ENCODE measurements around the gene HOXC10.

Gene HOXC10

GRCh38 chr12:53950437-53950773 is 34.5 kb upstream of the HOXC10 start:
- Histone ChIP-seq H3K4me1 (ENCODE audit: insufficient read depth, low read length, poor library complexity, severe bottlenecking) (peaks cover 1% of the 10 kb centered on the region), H3K36me3 (ENCODE audit: insufficient read depth, low read length) (no peaks in the 10 kb centered on the region), H3K9ac (ENCODE audit: low read depth, low read length, poor library complexity, severe bottlenecking) (no peak overlapping the region), H3K9me3 (ENCODE audit: insufficient read depth, low read depth, low read length) (no peaks in the 10 kb centered on the region), H3K79me2 (ENCODE audit: insufficient read depth, low read length) (no peaks in the 10 kb centered on the region), H3K9me2 (replicated peaks; ENCODE audit: low read depth, low read length) (no peaks in the 10 kb centered on the region), H4K20me1 (ENCODE audit: insufficient read depth, low read length, poor library complexity, severe bottlenecking) (no peaks in the 10 kb centered on the region), H3K4me2 (ENCODE audit: low read depth, low read length, poor library complexity, severe bottlenecking) (no peak overlapping the region), H3K4me3 (ENCODE audit: low read length, poor library complexity, severe bottlenecking) (no peak overlapping the region), H2AFZ (ENCODE audit: low read length) (no peak overlapping the region), H3K27me3 (ENCODE audit: insufficient read depth, low read length, poor library complexity, severe bottlenecking) (no peaks in the 10 kb centered on the region), H3F3A (ENCODE audit: low read depth) (no peaks in the 10 kb centered on the region)
- TF ChIP-seq EZH2phosphoT487 (IDR thresholded peaks at IDR 0.05; ENCODE audit: borderline replicate concordance) (no peak), CTCF (conservative IDR thresholded peaks at IDR 0.05; ENCODE audit: low read length) (no peak; the same call in 1 of the 2 replicates)

- H4K20me1 ChIP-seq (ENCODE audit: insufficient read depth, low read length, poor library complexity, severe bottlenecking): no peaks in the 10 kb centered on the region
- H3K36me3 ChIP-seq (ENCODE audit: insufficient read depth, low read length): no peaks in the 10 kb centered on the region
- peaks cover 7% of the 10 kb centered on the region for H3K4me1 ChIP-seq (ENCODE audit: insufficient read depth, low read length, poor library complexity, severe bottlenecking)
- H3K79me2 ChIP-seq (ENCODE audit: insufficient read depth, low read length): no peaks in the 10 kb centered on the region
- no peaks in the 10 kb centered on the region for H3F3A ChIP-seq (ENCODE audit: low read depth)
- H3K9me2 ChIP-seq (replicated peaks; ENCODE audit: low read depth, low read length): no peaks in the 10 kb centered on the region
- H3K9me3 ChIP-seq (ENCODE audit: insufficient read depth, low read depth, low read length): no peaks in the 10 kb centered on the region
- no peak overlapping the region for H3K4me3 ChIP-seq (ENCODE audit: low read length, poor library complexity, severe bottlenecking)
- H3K9ac ChIP-seq (ENCODE audit: low read depth, low read length, poor library complexity, severe bottlenecking): no peak overlapping the region
- no peaks in the 10 kb centered on the region for H3K27me3 ChIP-seq (ENCODE audit: insufficient read depth, low read length, poor library complexity, severe bottlenecking)
- no peak overlapping the region for H2AFZ ChIP-seq (ENCODE audit: low read length)
- no peak overlapping the region for H3K4me2 ChIP-seq (ENCODE audit: low read depth, low read length, poor library complexity, severe bottlenecking)
- TF ChIP-seq CTCF (conservative IDR thresholded peaks at IDR 0.05; ENCODE audit: low read length) (no peak), EZH2phosphoT487 (IDR thresholded peaks at IDR 0.05; ENCODE audit: borderline replicate concordance) (no peak)
Observed at GRCh38 chr12:53950789-53951576, 34.0 kb upstream of the HOXC10 start.

- no peak overlapping the region for H3K4me2 ChIP-seq (ENCODE audit: low read depth, low read length, poor library complexity, severe bottlenecking)
- H4K20me1 ChIP-seq (ENCODE audit: insufficient read depth, low read length, poor library complexity, severe bottlenecking): no peaks in the 10 kb centered on the region
- peaks cover 14% of the 10 kb centered on the region for H3K4me1 ChIP-seq (ENCODE audit: insufficient read depth, low read length, poor library complexity, severe bottlenecking)
- no peak for TF ChIP-seq EZH2phosphoT487 (IDR thresholded peaks at IDR 0.05; ENCODE audit: borderline replicate concordance)
- no peak for TF ChIP-seq CTCF (conservative IDR thresholded peaks at IDR 0.05; ENCODE audit: low read length)
- H3K9ac ChIP-seq (ENCODE audit: low read depth, low read length, poor library complexity, severe bottlenecking): no peak overlapping the region
- H3K9me3 ChIP-seq (ENCODE audit: insufficient read depth, low read depth, low read length): no peaks in the 10 kb centered on the region
- no peaks in the 10 kb centered on the region for H3K79me2 ChIP-seq (ENCODE audit: insufficient read depth, low read length)
- no peaks in the 10 kb centered on the region for H3F3A ChIP-seq (ENCODE audit: low read depth)
- H3K4me3 ChIP-seq (ENCODE audit: low read length, poor library complexity, severe bottlenecking): no peak overlapping the region
- H3K36me3 ChIP-seq (ENCODE audit: insufficient read depth, low read length): no peaks in the 10 kb centered on the region
- H3K27me3 ChIP-seq (ENCODE audit: insufficient read depth, low read length, poor library complexity, severe bottlenecking): no peaks in the 10 kb centered on the region
- no peak overlapping the region for H2AFZ ChIP-seq (ENCODE audit: low read length)
- no peaks in the 10 kb centered on the region for H3K9me2 ChIP-seq (replicated peaks; ENCODE audit: low read depth, low read length)
Observed at GRCh38 chr12:53951577-53952334, 33.2 kb upstream of the HOXC10 start.

All from Loucy (cell line).